DOHH2 (cell line): ENCODE data around the gene VSX1.

Experiments
- H3F3A ChIP-seq: fragments of 200-600 bp; sonication (generic), shearing (Covaris generic); 2 replicates; pipeline ENCODE4 v1.6.0; 2016; ENCODE audit warnings: antibody characterized with exemption, mild to moderate bottlenecking; ENCODE audit not compliant: control insufficient read depth, insufficient read depth
- H3K27ac ChIP-seq: fragments of 200-600 bp; sonication (generic); 2 replicates; pipeline ENCODE4 v1.5.1; 2014; ENCODE audit warnings: low read depth, mild to moderate bottlenecking, low read length, moderate library complexity
- H3K27me3 ChIP-seq: fragments of 200-600 bp; sonication (generic); 2 replicates; pipeline ENCODE4 v1.6.1; 2014; ENCODE audit warnings: mild to moderate bottlenecking, low read length, mixed read lengths; ENCODE audit not compliant: control insufficient read depth
- H3K36me3 ChIP-seq: fragments of 200-600 bp; sonication (generic); 2 replicates; pipeline ENCODE4 v1.6.1; 2014; ENCODE audit warnings: mild to moderate bottlenecking, low read length, moderate library complexity, mixed read lengths; ENCODE audit not compliant: control insufficient read depth
- H3K4me1 ChIP-seq: fragments of 200-600 bp; sonication (generic); 2 replicates; pipeline ENCODE4 v1.6.1; 2014; ENCODE audit warnings: mild to moderate bottlenecking, low read length, mixed read lengths; ENCODE audit not compliant: control insufficient read depth
- H3K4me2 ChIP-seq: fragments of 200-600 bp; sonication (generic); 2 replicates; pipeline ENCODE4 v1.6.0; 2014; ENCODE audit warnings: mild to moderate bottlenecking, low read length, moderate library complexity
- H3K4me3 ChIP-seq: fragments of 200-600 bp; sonication (generic); 2 replicates; pipeline ENCODE4 v1.5.1; 2014; ENCODE audit warnings: mild to moderate bottlenecking, low read length, mixed read lengths
- H3K79me2 ChIP-seq: fragments of 200-600 bp; sonication (generic); 2 replicates; pipeline ENCODE4 v1.6.1; 2014; ENCODE audit warnings: mild to moderate bottlenecking, low read length, mixed read lengths; ENCODE audit not compliant: control insufficient read depth
- H3K9me2 ChIP-seq: fragments of 200-600 bp; sonication (generic); replicated peaks from 2 replicates; pipeline ENCODE4 v1.6.1; 2014; ENCODE audit warnings: mild to moderate bottlenecking, low read length, mixed read lengths; ENCODE audit not compliant: control insufficient read depth
- H3K9me3 ChIP-seq: fragments of 200-600 bp; sonication (generic); 2 replicates; pipeline ENCODE4 v1.6.1; 2014; ENCODE audit warnings: antibody characterized with exemption, low read length, mixed read lengths; ENCODE audit not compliant: control insufficient read depth, insufficient read depth
- H4K20me1 ChIP-seq: fragments of 200-600 bp; sonication (generic); 2 replicates; pipeline ENCODE4 v1.6.0; 2014; ENCODE audit warnings: low read depth, mild to moderate bottlenecking, antibody characterized with exemption, low read length, moderate library complexity; ENCODE audit not compliant: control insufficient read depth, insufficient read depth
- CTCF ChIP-seq: fragments of 200-600 bp; sonication (generic); IDR thresholded peaks from one replicate; pipeline ENCODE4 v1.5.1; 2014; ENCODE audit warnings: antibody characterized with exemption, mild to moderate bottlenecking, low read depth, low read length; ENCODE audit not compliant: poor library complexity, severe bottlenecking
- EZH2phosphoT487 ChIP-seq: fragments of 200-600 bp; sonication (generic); IDR thresholded peaks from 2 replicates; pipeline ENCODE4 v1.6.1; 2017; ENCODE audit warnings: borderline replicate concordance, mild to moderate bottlenecking, antibody characterized with exemption, low read length, moderate library complexity, mixed read lengths

Gene VSX1

DNA sequence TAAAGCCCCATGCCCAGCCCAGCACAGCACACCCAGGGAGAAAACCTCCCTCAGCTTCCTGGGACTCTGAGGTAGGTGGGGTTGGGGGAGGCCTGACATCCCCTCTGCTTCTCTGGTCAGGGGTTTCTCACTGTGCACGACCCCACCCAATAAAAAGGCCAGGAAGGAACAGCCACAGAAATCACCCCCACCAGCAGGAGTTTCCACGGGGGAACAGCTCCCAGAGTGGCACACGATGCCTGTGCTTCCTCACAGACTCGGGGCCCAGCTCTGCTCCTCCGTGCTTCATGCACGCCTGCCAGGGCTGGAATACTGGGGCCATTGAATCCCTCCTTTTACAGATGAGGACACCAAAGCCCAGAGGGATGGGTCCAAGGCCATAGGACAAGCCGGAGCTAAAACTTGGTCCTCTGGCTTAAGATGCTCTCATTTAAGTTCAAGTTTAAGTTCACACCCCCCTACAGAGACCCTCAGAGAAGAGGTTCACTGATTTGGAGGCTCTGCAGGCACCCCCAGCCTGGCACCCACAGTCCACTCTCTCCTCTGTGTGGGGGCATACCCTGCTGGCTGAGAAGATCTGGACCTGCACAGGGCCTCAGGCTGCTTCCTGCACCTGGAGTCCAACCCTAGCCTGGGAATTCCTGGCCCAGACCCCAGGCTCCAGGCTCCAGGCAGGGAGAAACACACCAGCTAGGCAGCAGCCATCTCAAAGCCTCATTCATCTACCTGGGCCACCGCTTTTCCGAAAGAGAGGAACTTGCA is 38.3 kb downstream of the VSX1 start:
- H3K4me2 ChIP-seq = peak overlapping the region; percentile 70
- no peaks in the 10 kb centered on the region for H3K36me3 ChIP-seq
- 0 out of 2 replicates have a peak overlapping the region, but pooled peaks have one; percentile 47 for H3K4me3 ChIP-seq
- 0 out of 2 replicates have a peak, but pooled peaks cover 3% of the 10 kb centered on the region for H4K20me1 ChIP-seq
- peaks cover 32% of the 10 kb centered on the region for H3K4me1 ChIP-seq
- no peaks in the 10 kb centered on the region for H3F3A ChIP-seq
- H3K27ac ChIP-seq = 0 out of 2 replicates have a peak overlapping the region, but pooled peaks have one; percentile 16
- H3K27me3 ChIP-seq = peaks cover 27% of the 10 kb centered on the region
- no peaks in the 10 kb centered on the region for H3K9me3 ChIP-seq
- TF ChIP-seq CTCF (no peak), EZH2phosphoT487 (no peak)
- no peaks in the 10 kb centered on the region for H3K79me2 ChIP-seq
- H3K9me2 ChIP-seq = no peaks in the 10 kb centered on the region

DNA sequence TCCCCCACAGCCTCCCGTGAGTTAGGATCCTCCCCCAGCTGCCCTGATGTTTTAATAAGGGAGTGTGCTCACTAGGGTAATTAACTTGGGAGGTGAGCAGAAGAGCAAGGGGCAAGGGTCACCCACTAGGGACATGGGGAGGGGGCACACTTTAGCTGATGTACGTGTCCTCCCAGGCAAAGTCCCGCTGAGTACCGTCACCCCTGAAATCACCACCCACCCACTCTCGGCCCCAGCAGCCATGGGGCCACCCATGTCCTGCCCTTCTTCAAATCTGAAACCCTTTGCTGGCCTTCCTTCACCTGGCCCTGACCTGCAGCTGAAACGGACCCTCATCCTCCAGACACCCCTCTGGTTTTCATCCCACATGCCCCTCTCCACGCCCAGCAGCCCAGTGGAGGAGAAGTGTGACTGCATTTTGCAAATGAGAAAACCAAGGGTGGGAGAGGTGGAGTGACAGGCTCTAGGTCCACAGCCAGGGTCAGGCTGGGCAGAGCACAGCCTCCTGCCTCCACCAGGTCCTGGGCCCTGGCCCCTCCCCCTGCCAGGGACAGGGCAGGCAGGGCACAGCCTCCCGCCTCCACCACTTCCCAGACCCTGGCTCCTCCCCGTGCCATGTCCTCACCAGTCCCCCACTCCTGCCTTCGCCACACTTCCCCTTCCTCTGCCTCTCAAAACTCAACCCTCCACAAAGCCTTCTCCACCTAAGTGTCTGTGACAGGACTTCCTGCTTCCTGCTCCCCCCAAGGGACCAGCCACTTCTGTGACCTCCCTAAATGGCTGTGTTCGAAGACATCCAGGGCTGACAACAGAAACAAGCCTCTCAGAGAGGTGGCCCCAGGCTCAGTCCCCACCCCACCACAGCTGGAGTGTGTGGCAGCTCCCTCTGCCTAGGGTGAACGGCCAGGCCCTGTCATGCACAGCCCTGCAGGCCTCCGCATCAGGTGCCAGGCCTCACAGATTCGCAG is 39.1 kb downstream of the VSX1 start:
- H3F3A ChIP-seq = no peaks in the 10 kb centered on the region
- H3K4me2 ChIP-seq = peak overlapping the region; percentile 70

More for the DNA sequence above, 39.1 kb downstream of the VSX1 start:
- no peaks in the 10 kb centered on the region for H3K79me2 ChIP-seq
- peaks cover 40% of the 10 kb centered on the region for H3K4me1 ChIP-seq
- 0 out of 2 replicates have a peak, but pooled peaks cover 3% of the 10 kb centered on the region for H4K20me1 ChIP-seq
- peak overlapping the region; percentile 47 for H3K4me3 ChIP-seq
- TF ChIP-seq EZH2phosphoT487 (no peak), CTCF (no peak)
- H3K27ac ChIP-seq = 0 out of 2 replicates have a peak overlapping the region, but pooled peaks have one; percentile 16
- H3K27me3 ChIP-seq = peaks cover 23% of the 10 kb centered on the region
- H3K36me3 ChIP-seq = no peaks in the 10 kb centered on the region
- no peaks in the 10 kb centered on the region for H3K9me2 ChIP-seq
- H3K9me3 ChIP-seq = no peaks in the 10 kb centered on the region
